Suppressor macrophage treated with lipopolysaccharide for 1 hour (primary cell): ENCODE data around the gene FBXW9.
A peak's percentile ranks its signal among the peaks of the same experiment; 100 is the strongest.
"Not testable (repeated sequence)": the region's sequence is repeated elsewhere in the genome, so short reads cannot be mapped to it uniquely, and the experiment has no call there.

ENCODE experiments used
- DNase-seq, 3 donors: peaks; one replicate each; pipeline ENCODE4 v3.0.0-alpha.2; 2020 to 2022

Gene FBXW9

GRCh38 chr19:12715102-12715501, 18.7 kb upstream of the FBXW9 start:
- no peak for DNase-seq

- not testable (repeated sequence) for DNase-seq
These were observed 16.9 kb upstream of the FBXW9 start for GRCh38 chr19:12713304-12713703.

- not testable (repeated sequence) for DNase-seq
These were observed 15.6 kb upstream of the FBXW9 start for GRCh38 chr19:12712077-12712476.

- no peak for DNase-seq
These were observed 14.8 kb upstream of the FBXW9 start for GRCh38 chr19:12711187-12711586.

- DNase-seq: no peak
These were observed 12.2 kb upstream of the FBXW9 start for GRCh38 chr19:12708641-12709040.

GRCh38 chr19:12706332-12706718, 9.9 kb upstream of the FBXW9 start:
- DNase-seq: no peak

- no peak for DNase-seq
These were observed 9.4 kb upstream of the FBXW9 start for GRCh38 chr19:12705654-12706331.

GRCh38 chr19:12705169-12705568, 8.7 kb upstream of the FBXW9 start:
- DNase-seq: no peak

- DNase-seq: peak; percentile 8 to 46 (median 25)
These were observed 6.6 kb upstream of the FBXW9 start for GRCh38 chr19:12703046-12703445.

GRCh38 chr19:12701596-12702282, 5.3 kb upstream of the FBXW9 start:
- DNase-seq: no peak

- DNase-seq: no peak
These were observed 1.7 kb upstream of the FBXW9 start for GRCh38 chr19:12698138-12698537.

- not testable (repeated sequence) for DNase-seq
These were observed 994 bp upstream of the FBXW9 start for GRCh38 chr19:12697425-12697824.

GRCh38 chr19:12695997-12696365, 450 bp downstream of the FBXW9 start:
- no peak for DNase-seq

- no peak for DNase-seq
These were observed 917 bp downstream of the FBXW9 start for GRCh38 chr19:12695514-12695913.

GRCh38 chr19:12695096-12695495, 1.3 kb downstream of the FBXW9 start:
- no peak for DNase-seq

GRCh38 chr19:12694641-12695040, 1.8 kb downstream of the FBXW9 start:
- no peak for DNase-seq

GRCh38 chr19:12692960-12693359, 3.5 kb downstream of the FBXW9 start:
- no peak for DNase-seq

GRCh38 chr19:12689581-12690216, 6.7 kb downstream of the FBXW9 start:
- DNase-seq: no peak

- DNase-seq: no peak
These were observed 7.4 kb downstream of the FBXW9 start for GRCh38 chr19:12689012-12689411.

- DNase-seq: no peak
These were observed 8.8 kb downstream of the FBXW9 start, which contains the start of gene GNG14 for GRCh38 chr19:12687496-12688196. GNG14 (plus strand) TSS chr19:12687998; CDS start chr19:12688049, 51 bp downstream.

GRCh38 chr19:12685831-12686230, 10.6 kb downstream of the FBXW9 start:
- no peak for DNase-seq

GRCh38 chr19:12681074-12681987, 15.1 kb downstream of the FBXW9 start, which contains the start of gene DHPS:
DHPS (minus strand) TSS chr19:12681880; CDS start chr19:12681766, 114 bp downstream.
- peak; percentile 95 to 98 (median 98) for DNase-seq
